Liver (tissue), 3 donors: Measurements from ENCODE around the gene GRID1.

Experiments
- CTCF ChIP-seq: fragments of 150-350 bp; IDR thresholded peaks from 2 replicates; pipeline ENCODE4 v1.5.1; 2017; ENCODE audit warnings: improper control_type of control experiment, low read depth, low read length; ENCODE audit not compliant: missing input control
- MAX ChIP-seq: IDR thresholded peaks from 2 replicates; pipeline ENCODE4 v1.6.1; 2016; ENCODE audit warnings: antibody characterized with exemption
- SP1 ChIP-seq: IDR thresholded peaks from 2 replicates; pipeline ENCODE4 v1.6.1; 2018; ENCODE audit warnings: antibody characterized with exemption, mild to moderate bottlenecking
- TF ChIP-seq, protein P1 (sequence below): IDR thresholded peaks from 2 replicates; pipeline ENCODE4 v1.6.1; 2016; ENCODE audit warnings: antibody characterized with exemption, mild to moderate bottlenecking
- donor health status: healthy.
- donor health status: healthy.

GRCh38 chr10:86066696-86067095, 299.9 kb downstream of the GRID1 start:
- TF ChIP-seq SP1, result no peak
- TF ChIP-seq MAX, result no peak
- TF ChIP-seq CTCF, result no peak
- TF ChIP-seq, protein P1, sequence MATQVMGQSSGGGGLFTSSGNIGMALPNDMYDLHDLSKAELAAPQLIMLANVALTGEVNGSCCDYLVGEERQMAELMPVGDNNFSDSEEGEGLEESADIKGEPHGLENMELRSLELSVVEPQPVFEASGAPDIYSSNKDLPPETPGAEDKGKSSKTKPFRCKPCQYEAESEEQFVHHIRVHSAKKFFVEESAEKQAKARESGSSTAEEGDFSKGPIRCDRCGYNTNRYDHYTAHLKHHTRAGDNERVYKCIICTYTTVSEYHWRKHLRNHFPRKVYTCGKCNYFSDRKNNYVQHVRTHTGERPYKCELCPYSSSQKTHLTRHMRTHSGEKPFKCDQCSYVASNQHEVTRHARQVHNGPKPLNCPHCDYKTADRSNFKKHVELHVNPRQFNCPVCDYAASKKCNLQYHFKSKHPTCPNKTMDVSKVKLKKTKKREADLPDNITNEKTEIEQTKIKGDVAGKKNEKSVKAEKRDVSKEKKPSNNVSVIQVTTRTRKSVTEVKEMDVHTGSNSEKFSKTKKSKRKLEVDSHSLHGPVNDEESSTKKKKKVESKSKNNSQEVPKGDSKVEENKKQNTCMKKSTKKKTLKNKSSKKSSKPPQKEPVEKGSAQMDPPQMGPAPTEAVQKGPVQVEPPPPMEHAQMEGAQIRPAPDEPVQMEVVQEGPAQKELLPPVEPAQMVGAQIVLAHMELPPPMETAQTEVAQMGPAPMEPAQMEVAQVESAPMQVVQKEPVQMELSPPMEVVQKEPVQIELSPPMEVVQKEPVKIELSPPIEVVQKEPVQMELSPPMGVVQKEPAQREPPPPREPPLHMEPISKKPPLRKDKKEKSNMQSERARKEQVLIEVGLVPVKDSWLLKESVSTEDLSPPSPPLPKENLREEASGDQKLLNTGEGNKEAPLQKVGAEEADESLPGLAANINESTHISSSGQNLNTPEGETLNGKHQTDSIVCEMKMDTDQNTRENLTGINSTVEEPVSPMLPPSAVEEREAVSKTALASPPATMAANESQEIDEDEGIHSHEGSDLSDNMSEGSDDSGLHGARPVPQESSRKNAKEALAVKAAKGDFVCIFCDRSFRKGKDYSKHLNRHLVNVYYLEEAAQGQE, result no peak
